NCI-H146 treated with DMSO at 0.1 percent for 48 hours (cell line): ENCODE measurements around the gene PTPRN2.

ENCODE experiments used
- DNase-seq: peaks from one replicate; lab custom pipeline; 2025; ENCODE audit not compliant: unreplicated experiment; lab: John Stamatoyannopoulos, UW

The PTPRN2 gene

DNA sequence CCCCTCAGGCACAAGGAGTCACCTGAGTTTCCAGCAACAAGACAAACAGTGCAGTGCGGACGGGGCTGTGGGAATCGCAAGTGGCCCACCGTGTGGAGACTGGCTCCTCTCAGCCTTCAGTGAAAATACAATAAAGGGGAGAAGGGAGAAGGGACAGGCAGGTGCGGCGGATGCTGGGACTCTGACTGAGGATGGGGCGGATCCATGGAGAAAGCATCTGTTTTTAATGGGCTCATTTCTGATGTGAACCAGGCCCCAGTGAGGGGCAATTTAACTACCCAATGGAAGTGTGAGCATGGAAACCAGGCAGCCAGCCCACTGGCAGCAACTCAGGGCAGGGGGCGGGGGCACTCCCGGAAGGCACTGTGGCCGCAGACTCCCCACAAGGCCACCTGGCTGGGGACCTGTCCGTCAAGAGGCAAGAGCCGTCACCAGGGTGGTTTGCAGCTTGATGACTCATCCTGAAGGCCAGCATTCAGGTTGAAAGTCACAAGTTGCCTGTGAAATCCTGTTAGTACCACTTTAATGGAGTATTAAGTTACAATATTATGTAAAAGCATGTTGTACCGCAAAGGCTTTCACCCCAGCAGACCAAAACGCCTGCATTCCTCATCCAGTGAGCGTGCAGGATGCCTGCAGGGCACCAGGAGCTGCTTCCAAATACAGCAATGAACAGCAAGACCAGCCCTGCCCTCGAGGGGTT is 476.4 kb downstream of the PTPRN2 start:
- peak; percentile 97 for DNase-seq

DNA sequence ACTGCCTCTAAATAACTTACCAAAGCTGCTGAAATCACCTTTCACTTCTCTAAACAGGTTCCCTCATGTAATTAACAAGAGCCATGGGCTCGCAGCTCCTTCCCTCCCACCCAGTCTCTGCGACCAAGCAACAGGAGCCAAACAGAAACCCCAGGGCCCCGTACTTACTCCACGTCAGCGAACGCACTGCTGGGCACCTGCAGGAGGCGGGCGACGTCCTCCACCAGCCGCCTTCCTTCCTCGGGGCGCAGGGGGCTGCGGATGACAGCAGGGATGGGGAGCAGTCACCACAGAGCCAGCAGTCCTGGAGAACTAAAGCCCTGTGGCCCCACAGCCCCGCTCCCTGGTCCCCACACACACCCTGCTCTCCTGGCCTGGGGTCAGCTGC is 477.0 kb downstream of the PTPRN2 start:
- DNase-seq = peak; percentile 49

DNA sequence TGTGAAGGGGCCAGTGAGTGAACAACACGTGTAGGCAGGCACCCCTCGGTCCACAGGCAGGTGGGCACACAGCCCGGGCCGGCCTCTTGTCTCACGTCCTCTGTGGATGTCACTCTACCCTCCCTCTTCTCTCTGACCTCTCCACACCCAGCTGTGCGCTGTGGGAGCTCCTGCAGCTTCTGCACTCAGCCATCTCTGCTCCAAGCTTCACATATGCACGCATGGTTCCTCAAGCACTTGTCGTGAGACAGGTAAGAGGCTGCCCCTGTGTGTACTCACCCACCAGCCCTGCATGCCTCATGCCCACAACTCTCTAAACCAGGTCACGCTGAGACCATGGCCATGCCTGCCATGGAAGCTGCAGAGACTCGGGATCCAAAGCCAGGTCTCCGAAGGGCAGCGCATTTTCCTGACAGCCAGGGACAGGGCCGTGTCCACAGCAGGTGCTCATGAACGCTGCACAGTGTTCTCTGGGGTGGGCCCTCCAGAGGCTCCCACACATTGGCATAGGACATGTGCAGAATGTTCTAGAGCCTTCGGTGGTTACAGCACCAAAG is 477.5 kb downstream of the PTPRN2 start:
- DNase-seq = peak; percentile 13

DNA sequence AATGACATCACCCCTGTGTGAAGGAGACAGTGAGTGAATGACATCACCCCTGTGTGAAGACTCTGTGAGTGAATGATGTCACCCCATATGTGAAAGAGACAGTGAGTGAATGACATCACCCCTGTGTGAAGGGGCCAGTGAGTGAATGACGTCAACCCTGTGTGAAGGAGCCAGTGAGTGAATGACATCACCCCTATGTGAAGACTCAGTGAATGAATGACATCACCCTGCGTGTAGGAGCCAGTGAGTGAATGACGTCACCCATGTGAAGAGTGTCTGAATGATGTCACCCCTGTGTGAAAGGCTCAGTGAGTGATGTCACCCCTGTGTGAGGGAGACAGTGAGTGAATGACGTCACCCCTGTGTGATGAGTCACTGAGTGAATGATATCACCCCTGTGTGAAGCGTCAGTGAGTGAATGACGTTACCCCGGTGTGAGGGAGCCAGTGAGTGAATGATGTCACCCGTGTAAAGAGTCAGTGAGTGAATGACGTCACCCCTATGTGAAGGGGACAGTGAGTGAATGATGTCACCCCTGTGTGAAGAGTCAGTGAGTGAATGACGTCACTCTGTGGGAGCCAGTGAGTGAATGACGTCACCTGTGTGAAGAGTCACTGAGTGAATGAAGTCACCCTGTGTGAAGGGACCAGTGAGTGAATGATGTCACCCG is 478.1 kb downstream of the PTPRN2 start:
- DNase-seq = no peak

DNA sequence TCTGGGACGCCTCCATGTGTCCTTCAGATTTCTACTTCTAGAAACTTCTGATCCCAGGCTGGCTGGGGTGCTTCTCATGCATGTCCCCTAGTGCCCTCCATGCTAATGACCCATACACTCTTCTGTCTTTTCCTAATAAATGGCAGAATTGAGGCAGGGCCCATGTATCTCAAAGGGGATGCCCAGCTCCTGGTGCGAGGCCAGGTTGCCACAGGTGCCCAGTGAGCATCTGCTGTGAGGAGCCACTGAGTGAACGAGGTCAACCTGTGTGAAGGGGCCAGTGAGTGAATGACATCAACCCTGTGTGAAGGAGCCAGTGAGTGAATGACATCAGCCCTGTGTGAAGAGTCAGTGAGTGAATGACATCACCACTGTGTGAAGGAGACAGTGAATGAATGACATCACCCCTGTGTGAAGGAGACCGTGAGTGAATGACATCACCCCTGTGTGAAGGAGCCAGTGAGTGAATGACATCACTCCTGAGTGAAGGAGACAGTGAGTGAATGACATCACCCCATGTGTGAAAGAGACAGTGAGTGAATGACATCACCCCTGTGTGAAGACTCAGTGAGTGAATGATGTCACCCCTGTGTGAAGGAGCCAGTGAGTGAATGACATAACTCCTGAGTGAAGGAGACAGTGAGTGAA is 478.9 kb downstream of the PTPRN2 start:
- DNase-seq = no peak

DNA sequence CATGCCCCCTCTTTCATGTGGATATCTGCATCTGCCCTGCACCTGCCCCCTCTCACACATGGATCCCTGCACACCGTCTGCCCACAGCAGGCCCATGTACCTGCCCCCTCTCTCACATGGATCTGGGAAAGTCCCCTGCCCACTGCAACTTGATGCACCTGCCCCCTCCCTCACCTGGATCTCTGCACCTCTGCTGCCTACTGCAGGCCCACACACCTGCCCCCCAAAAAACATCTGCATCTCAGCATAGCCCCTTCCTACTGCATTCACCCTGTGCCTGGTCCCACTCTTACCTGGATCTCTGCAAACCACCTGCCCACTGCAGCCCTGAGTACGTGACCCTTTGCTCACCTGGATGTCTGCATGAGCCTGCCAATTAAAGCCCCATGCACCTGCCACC is 479.8 kb downstream of the PTPRN2 start:
- peak; percentile 95 for DNase-seq

DNA sequence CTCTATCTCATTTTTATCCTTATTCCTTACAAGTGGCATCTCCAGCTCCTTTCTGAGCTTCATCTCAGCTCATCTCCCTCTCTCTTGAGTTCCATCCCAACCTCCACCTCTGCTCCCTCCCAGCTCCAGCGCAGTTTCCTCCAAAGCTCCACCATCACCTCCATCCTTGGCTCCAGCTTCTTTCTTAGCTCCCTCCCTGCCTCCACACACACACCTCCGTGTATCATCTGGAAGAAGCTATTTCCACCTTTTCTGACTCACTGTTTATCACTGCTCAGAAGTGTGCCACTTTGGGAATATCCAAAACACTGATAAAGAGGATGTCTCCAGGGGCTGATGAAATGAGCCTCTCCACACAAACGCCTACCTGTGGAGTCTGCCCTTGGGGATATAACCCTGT is 481.4 kb downstream of the PTPRN2 start:
- no peak for DNase-seq

DNA sequence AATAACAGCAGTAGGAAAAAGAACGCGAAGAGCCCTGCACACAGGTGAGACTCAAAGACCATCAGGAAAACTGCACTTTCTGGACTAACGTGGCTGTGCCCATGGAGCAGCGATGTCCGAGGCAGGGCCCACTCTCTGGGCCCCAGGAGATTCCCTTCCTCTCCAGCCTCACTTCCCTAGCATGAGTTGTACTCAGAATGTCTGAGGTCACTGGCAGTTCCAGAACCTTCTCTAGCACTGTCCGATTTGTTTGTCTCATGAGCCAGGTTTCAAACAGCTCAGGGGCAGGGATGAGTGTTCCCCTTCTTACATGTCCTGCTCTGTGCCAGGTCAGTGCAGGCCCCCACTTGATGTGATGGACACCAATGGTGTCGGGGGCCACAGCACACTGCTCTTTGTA is 484.2 kb downstream of the PTPRN2 start:
- no peak for DNase-seq

DNA sequence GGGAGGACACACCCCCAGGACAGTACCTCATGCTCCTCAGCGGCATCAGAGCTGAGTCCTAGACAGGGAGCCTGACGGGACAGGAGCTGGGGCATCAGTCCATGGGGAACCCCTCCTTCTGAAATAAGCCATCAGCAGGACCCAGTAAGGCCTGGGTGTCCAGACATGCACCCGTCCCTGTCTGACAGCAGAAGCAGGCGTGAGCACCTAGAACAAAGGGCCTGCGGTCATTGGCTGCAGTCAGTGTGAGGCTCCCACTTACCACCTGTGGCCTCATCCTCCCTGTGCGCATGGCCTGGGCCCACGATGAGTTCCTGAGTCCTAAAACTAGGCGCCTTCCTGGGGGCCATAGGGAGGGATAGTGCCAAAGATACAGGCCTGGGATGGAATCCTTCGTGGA is 484.7 kb downstream of the PTPRN2 start:
- DNase-seq = no peak

DNA sequence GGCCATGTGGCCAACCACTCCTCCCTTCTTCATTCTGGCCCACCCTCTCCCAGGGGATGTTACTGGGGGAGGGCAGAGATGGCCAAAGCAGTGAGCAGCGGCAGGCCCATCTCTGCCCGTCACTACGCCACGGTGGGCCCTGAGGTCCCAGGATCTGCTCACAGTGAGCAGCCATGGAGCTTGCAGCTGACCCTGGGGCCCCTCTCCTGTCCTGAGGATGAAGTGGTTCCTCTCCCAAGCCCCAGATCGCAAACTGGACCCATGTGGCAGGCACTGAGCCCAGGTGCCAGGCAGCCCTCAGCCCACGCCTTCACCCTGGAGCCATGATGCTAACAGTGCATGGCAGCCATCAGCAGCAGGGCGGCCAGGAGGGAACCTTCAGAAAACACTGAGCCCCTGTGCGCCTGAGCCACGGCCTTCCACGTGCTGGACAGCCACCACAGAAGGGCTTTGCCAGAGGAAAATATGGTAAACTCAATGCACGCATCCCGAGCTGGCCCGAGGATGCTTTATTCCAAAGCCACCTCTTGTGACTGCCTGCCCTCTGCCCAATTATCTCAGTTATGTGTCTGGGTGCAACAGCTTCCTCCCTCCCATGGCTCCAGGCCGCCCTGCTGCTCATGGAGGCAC is 485.7 kb downstream of the PTPRN2 start:
- DNase-seq = no peak

DNA sequence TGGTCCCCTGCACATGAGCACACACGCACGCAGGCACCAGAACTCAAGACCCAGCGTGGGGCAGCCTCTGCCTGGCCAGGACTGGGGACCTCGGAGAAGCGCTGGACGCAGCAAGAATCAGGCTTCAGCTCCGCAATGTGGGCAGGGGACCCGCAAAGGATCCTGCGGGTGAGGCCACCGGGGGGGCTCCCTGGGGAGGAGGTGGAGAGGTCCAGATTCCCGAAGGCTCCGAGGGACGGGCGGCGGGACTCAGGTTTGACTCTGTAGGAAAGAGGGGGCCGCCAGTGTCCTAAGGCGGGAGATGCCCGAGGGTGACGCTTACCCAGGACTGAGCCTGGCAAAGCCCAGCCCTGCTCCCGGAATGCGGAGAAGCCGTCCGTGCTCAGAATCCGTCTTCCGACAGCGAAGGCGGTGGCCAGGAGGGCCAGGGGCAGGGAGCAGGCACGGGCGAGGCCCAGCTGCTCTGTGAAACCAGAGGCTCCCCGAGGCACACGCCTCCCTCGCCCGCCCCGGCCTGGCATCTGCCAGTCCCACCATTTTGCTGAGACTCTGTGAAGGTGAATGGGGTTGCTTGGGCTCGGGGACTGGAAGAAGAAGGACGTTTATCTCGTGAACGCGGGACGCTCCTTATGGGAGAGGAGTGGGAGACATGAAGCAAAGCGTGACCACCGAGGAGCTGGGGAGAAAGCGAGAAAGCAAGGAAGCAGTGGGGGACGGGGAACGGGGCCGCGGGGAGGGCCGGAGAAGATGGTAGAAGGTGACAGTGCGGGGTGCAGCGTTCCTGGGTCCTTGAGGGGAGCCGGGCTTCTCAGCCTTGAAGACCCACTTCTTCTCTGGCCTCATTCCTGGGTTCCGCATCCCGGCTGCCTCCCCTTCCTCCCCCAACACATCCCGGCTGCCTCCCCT is 489.2 kb downstream of the PTPRN2 start:
- no peak for DNase-seq

DNA sequence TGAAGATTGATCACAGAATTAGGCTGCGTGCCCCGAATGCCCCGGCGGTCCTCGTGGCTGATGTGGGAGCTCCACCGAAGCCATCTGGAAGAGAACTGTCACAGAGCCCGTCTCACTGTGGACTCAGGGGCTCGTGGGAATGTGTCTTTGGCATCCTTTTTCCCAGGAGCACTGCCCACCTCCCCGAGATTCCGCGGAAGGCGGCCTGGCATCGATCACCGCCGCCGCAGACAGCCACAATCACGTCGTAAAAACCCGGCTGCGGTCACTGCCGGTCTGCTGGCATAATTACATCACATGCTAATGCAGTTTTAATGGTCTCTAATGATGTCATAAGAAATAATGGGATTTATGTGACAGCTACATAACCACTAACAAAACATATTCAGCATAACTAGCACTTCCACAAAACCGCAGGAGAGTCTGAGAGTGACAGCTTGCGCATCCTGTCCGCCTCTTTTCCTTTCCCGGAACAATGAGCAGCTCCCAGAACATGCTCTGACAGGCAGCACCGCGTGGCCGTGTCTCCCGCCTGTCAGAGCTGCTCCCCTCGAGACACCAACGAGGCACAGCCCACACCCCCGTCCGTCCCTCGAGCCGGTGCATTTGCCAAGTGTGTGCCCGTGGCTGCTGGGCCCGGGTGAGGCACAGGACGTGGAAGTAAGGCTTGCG is 490.0 kb downstream of the PTPRN2 start:
- DNase-seq = no peak

DNA sequence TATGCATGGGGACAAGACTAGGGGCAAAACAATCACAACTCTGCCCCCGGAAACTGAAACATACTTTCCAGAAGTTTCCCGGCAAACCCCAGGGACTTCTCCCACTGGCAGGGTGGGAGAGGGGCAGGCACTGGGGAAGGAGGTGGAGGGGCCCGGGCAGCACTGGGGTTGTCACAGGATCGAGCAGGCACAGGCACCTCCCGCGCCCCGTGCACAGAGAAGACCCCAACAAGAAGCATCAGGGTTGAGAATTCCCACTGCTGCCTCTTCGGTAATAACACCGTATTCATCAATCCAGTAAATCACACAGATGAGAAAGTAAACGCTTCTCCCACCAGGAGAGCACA is 490.5 kb downstream of the PTPRN2 start:
- DNase-seq = no peak

DNA sequence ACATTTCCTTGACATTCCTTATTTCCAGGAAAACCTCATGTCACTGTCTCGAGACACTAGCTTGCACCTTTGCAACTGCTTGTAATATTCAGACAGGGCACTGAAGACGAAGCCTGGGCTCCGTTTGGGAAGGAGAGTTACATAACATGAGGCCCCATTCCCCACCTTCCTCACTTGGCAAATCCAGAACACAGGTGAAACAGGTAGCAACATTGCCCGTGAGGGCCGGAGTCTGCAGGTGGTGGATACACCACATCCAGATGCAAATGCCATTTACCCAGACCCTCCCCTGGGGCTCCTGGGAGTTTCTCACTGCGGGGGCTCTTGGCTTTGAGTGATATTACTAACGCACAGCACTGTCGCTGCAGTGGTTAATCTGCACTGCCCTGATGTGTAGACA is 491.0 kb downstream of the PTPRN2 start:
- no peak for DNase-seq

DNA sequence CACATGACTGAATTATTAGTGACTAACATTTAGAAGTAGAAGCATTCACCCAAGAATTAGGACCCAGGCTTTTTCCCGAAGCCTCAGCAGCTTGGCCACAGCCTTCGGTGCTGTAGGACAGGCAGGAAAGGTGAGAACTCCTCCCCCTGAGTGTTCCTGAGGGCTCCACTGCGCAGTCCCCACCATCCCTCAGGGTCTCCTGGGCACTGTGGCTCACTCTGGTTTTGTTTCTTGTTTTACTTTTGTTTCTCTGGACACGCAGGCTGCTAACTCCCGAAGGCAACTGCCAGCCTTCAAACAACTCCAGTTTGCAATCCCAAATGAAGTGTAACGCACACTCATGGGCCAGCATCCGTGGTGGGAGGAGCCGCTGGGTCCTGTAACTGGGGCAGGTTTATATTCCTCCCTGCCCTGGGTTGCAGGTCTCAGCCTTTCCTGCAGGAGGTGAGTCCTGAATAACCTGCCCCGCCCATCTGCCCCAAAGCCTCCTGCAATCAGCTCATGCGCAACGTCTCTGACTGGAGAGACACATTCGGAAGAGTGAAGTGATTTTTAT is 492.9 kb downstream of the PTPRN2 start:
- DNase-seq = no peak

DNA sequence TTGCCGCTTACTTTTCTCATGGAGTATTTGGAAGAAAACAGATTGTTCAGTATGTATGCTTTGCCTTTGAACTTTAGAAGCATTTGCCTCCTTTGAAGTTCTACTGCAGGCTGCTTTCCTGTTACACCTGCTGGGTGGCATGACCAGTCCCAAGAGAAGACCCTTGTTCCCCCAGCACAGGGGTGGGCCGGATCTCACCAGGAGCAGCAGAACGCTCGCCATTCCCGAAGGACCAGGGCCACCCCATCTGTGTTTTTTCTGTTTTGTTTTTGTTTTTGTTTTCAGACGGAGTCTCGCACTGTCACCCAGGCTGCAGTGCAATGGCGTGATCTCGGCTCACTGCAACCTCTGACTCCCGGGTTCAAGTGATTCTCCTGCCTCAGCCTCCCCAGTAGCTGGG is 493.6 kb downstream of the PTPRN2 start:
- DNase-seq = no peak

DNA sequence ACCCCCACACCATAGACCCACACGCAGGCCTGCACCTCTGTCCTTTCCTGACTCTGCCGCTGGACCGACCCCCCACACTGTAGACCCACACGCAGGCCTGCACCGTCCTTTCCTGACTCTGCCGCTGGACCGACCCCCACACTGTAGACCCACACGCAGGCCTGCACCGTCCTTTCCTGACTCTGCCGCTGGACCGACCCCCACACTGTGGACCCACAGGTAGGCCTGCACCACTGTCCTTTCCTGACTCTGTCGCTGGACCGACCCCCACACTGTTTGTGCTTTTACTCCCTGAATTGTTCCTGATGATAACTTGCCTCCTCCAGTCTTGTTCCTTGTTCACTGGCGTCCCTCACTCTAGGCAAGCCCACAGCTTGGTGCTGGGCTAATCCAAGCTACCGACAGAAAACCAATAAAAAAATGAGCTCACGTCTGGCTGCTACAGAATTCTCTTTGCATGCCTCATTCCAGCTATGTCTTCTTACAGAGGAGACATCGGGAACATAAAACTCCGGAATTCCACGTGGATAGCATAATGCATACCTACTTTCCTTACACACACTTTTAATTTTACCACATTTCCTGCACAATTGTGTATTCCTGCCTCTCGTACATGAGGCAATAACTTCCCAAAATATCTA is 494.3 kb downstream of the PTPRN2 start:
- no peak for DNase-seq

DNA sequence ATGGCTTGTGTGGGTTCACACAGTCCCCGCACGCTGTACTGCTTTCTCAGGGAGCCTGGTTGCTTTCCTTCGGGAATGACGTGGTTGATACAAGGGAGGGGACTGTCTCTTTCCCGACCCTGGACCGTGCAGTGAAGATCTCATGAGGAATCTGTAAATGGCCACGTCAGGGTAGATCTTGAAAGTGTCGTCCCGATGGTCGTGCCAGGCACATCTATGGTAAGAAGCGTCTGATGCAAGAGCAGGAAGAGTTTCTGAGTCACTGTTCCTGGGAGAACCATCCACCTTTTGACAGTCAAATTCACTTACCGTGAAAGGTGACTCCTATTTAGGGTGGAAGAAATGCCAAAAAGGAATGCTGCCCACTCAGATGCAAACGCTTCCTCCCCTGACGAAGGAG is 500.4 kb downstream of the PTPRN2 start:
- DNase-seq = no peak
